Activated T-helper 17 cell treated with anti-CD3 and anti-CD28 coated beads, Interleukin-2, amount 50 U/mL, for 72 hours (primary cell): ENCODE measurements around the gene LDLRAD4. TPM values are rescaled to one million over a fixed set of nuclear protein-coding genes. Genes with fewer than 3 reads are reported as not detected.

Experiments used
- ATAC-seq: fragments of 150-1000 bp; cut with Tn5 transposase; replicated peaks from 2 replicates; pipeline ENCODE4 v1.10.0; 2021; ENCODE audit warnings: mild to moderate bottlenecking, moderate library complexity
- H3K27ac Mint-ChIP-seq: one replicate; pipeline ENCODE4 v1.8.0; 2022; ENCODE audit warnings: mixed read lengths
- H3K27me3 Mint-ChIP-seq: one replicate; pipeline ENCODE4 v1.8.0; 2022; ENCODE audit warnings: mixed read lengths
- H3K36me3 Mint-ChIP-seq: one replicate; pipeline ENCODE4 v1.8.0; 2022; ENCODE audit warnings: low read depth, mild to moderate bottlenecking, mixed read lengths
- H3K4me1 Mint-ChIP-seq: one replicate; pipeline ENCODE4 v1.8.0; 2022; ENCODE audit warnings: mixed read lengths
- H3K4me3 Mint-ChIP-seq: one replicate; pipeline ENCODE4 v1.8.0; 2022; ENCODE audit warnings: mild to moderate bottlenecking, mixed read lengths
- H3K9me3 Mint-ChIP-seq: one replicate; pipeline ENCODE4 v1.8.0; 2022; ENCODE audit warnings: mixed read lengths
- total RNA-seq, 2 donors: library from RNA; stranded (reverse); gene quantifications; one replicate each; pipeline ENCODE4 v1.2.3, GENCODE V29; 2022

The LDLRAD4 gene
- total RNA-seq, 2 donors from 2014 or later = 52.0 to 54.8 TPM

DNA sequence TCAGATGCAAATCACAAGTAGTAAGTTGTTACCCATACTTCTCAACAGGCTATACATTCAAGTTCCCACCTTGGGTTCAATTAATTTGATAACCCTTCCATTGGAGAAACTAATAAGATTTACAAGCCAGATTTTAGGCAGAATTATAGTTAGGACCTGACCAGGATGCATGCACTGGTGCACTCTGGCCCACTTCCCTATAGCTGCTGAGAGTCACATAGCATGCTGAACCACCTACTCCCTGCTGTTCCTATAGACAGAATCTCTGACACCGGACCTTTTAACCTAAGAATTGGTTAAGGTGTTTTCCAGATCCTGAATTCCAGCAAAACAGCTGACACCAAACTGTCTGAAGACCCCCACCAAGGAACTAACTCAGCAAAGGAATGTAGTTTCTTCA, 481.6 kb downstream of the LDLRAD4 start:
- no peak for ATAC-seq
- Mint-ChIP-seq H3K27ac (no peak overlapping the region), H3K4me3 (no peak overlapping the region), H3K9me3 (peaks cover 9% of the 10 kb centered on the region), H3K27me3 (no peaks in the 10 kb centered on the region), H3K36me3 (peaks cover 59% of the 10 kb centered on the region), H3K4me1 (peaks cover 21% of the 10 kb centered on the region)

Other genes starting within 250 kb of the LDLRAD4 start
- 10 to 100 TPM; 35.3 to 62.0 TPM for gene CEP192, start 227.4 kb upstream of the LDLRAD4 start, total RNA-seq